ENCODE measurements around the gene WDR76. TPM values are rescaled to one million over a fixed set of nuclear protein-coding genes. Genes with fewer than 3 reads are reported as not detected.

Gene WDR76
- total RNA-seq, 1 experiment from 2014 or later: 29.6 TPM

GRCh38 chr15:43791993-43792760 lies 34.6 kb upstream of the WDR76 start, which contains the start of gene SERF2:
Gene SERF2 (plus strand): TSS chr15:43792320. CDS start chr15:43792377, 57 bp downstream.
- Histone ChIP-seq H3K79me1 (ENCODE audit: insufficient read depth, low read depth, low read length, poor library complexity, severe bottlenecking) (peaks cover 3% of the 10 kb centered on the region), H3K4me2 (ENCODE audit: insufficient read depth, insufficient read length, low read length) (peak within 1 kb of the TSS; percentile 94), H3K27me3 (ENCODE audit: insufficient read depth, low read length) (no peaks in the 10 kb centered on the region), H3K56ac (ENCODE audit: insufficient read length, low read depth, low read length) (peak within 1 kb of the TSS; percentile 20), H3K23ac (ENCODE audit: insufficient read length, low read depth, low read length) (no peak within 1 kb of the TSS), H2BK120ac (ENCODE audit: low read depth, low read length, poor library complexity, severe bottlenecking) (no peak within 1 kb of the TSS), H4K91ac (ENCODE audit: insufficient read length, low read depth, low read length) (peak within 1 kb of the TSS; percentile 73), H3K14ac (ENCODE audit: insufficient read depth, low read length) (peak within 1 kb of the TSS; percentile 96), H4K5ac (ENCODE audit: insufficient read length, low read depth, low read length) (no peak within 1 kb of the TSS), H3K9me3 (ENCODE audit: control insufficient read depth, low read depth, low read length) (no peaks in the 10 kb centered on the region), H3K4ac (ENCODE audit: low read depth, low read length) (no peak within 1 kb of the TSS; the same call in none of the 2 replicates), H2BK15ac (ENCODE audit: low read depth, low read length) (no peak within 1 kb of the TSS; the same call in 1 of the 2 replicates), H3K27ac (ENCODE audit: insufficient read length, low read depth, low read length) (no peak within 1 kb of the TSS), H3K4me1 (ENCODE audit: insufficient read depth, low read length) (peaks cover 18% of the 10 kb centered on the region; the same call in 1 of the 2 replicates), H4K8ac (replicated peaks; ENCODE audit: insufficient read length, low read depth, low read length) (no peak within 1 kb of the TSS), H3K9ac (ENCODE audit: extremely low read depth, insufficient read length, low read length) (peak within 1 kb of the TSS; percentile 96), H3T11ph (ENCODE audit: low read length) (no peak within 1 kb of the TSS), H3K79me2 (ENCODE audit: insufficient read depth, low read length) (peaks cover 6% of the 10 kb centered on the region; the same call in 1 of the 2 replicates), H4K20me1 (ENCODE audit: control insufficient read depth, insufficient read depth, insufficient read length) (no peaks in the 10 kb centered on the region), H2BK20ac (ENCODE audit: low read depth, low read length, poor library complexity, severe bottlenecking) (no peak within 1 kb of the TSS), H2BK5ac (ENCODE audit: insufficient read length, low read length) (no peak within 1 kb of the TSS), H2AK5ac (ENCODE audit: insufficient read length, low read length) (no peak within 1 kb of the TSS), H3K23me2 (ENCODE audit: insufficient read length, low read depth, low read length, poor library complexity, severe bottlenecking) (peaks cover 8% of the 10 kb centered on the region), H2AFZ (ENCODE audit: low read length) (no peak within 1 kb of the TSS), H3K18ac (ENCODE audit: insufficient read length, low read depth, low read length) (peak within 1 kb of the TSS; percentile 92), H2BK12ac (ENCODE audit: insufficient read length, low read depth, low read length) (no peak within 1 kb of the TSS)
- Mint-ChIP-seq H3K27ac (peak within 1 kb of the TSS; percentile 95 to 99 (median 99)), H3K36me3 (ENCODE audit: insufficient read depth in 1 of 3, low read depth in 3 of 3) (peaks cover 33 to 48% (median 35%) of the 10 kb centered on the region in 3 experiments), H3K4me1 (peaks cover 47 to 60% of the 10 kb centered on the region in 2 experiments), H3K4me3 (peak within 1 kb of the TSS; percentile 98 to 99), H3K27me3 (ENCODE audit: low read depth) (no peaks in the 10 kb centered on the region), H3K9me3 (no peaks in the 10 kb centered on the region)
- DNase-seq: peak; percentile 100
- TF ChIP-seq CTCF (conservative IDR thresholded peaks at IDR 0.05): no peak
- no CpG with 5 or more reads among the region's 66 CpGs for WGBS (ENCODE audit: extremely low coverage, insufficient read length, low lambda C conversion rate)
